ENCODE measurements around the gene DCP1A.
"Not testable (repeated sequence)": the region's sequence is repeated elsewhere in the genome, so short reads cannot be mapped to it uniquely, and the experiment has no call there.

Gene DCP1A

GRCh38 chr3:53347261-53348064, at the start of gene DCP1A:
Gene DCP1A, minus strand, starts transcription at chr3:53347543. Its CDS starts 26 bp downstream, at chr3:53347517.
- DNase-seq: peak; percentile 99

GRCh38 chr3:53384465-53385423, 37.4 kb upstream of the DCP1A start:
- no peak for DNase-seq

DNA sequence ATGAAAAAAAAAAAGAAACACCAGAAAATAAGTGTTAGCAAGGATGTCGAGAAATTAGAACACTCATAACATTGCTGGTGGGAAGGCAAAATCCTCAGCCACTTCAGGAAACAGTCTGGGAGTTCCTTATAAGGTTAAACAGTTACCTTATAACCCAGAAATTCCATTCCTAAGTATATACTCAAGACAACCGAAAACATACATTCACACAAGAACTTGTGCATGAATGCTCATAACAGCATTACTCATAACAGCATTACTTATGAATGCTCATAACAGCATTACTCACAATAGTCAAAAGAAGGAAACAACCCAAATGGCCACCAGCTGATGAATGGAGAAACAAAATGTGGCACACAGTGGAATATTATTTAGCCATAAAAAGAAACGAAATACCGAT, 34.8 kb upstream of the DCP1A start:
- DNase-seq: no peak

- DNase-seq: no peak
Observed at GRCh38 chr3:53380306-53380705, 33.0 kb upstream of the DCP1A start.

DNA sequence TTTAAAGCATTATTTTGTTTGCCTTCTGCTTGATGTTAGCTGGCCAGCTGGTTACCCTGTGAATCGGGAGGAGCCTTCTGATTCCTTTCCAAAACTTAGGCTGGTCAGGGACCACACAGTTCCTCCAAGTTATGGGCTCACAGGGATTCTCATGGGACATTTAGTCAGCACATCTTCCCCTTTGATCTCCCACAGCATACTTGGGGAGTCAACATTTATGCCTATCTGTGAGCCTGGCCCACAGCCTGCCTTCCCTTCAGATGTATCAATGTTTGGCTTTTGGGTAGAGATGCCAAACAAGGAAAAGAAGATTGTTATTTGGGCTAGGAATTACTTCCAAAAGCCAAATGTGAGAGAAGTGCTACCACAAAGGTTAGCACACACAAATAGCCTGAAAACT, 32.6 kb upstream of the DCP1A start:
- DNase-seq: no peak

DNA sequence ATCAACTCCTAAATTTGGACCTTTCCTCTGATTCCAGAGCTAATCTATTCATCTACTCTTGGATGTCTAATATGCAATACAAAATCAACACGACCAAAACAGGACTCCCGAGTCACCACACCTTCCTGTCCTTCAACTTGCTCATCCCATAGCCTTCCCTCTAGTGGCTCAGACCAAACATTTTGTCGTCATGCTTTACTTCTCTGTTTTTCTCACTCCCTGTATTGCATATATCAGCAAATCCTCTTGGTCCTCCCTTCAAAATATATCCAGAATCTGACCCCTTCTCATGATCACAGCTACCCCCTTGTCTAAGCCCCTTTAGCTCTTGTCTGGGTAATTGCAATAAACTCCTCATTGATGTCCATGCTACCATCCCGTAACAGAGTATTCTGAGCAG, 30.5 kb upstream of the DCP1A start:
- no peak for DNase-seq

DNA sequence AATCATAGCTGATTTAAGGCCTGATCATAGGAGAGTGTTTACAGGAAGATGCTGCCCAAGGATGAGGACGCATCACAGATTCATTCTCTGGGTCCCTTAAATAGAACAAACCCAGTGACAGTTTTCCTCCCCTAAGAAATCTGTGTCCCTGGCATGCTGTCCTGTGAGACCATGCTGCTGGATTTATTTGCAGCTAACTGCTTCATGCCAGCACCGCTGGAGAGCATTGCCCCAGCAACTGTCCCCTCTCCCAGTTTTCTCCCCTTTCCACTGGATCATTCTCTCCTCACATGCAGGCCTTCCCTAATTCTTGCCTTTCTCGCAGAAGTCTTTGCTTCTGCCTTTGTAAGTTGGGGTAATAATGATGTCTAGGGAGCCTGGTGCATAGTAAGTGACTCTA, 29.3 kb upstream of the DCP1A start:
- no peak for DNase-seq

GRCh38 chr3:53375019-53375418, 27.7 kb upstream of the DCP1A start:
- DNase-seq: peak; percentile 90

- DNase-seq: not testable (repeated sequence)
Observed at GRCh38 chr3:53370719-53371118, 23.4 kb upstream of the DCP1A start.

- no peak for DNase-seq
Observed at GRCh38 chr3:53361852-53362251, 14.5 kb upstream of the DCP1A start.

GRCh38 chr3:53357458-53357857, 10.1 kb upstream of the DCP1A start:
- no peak for DNase-seq

DNA sequence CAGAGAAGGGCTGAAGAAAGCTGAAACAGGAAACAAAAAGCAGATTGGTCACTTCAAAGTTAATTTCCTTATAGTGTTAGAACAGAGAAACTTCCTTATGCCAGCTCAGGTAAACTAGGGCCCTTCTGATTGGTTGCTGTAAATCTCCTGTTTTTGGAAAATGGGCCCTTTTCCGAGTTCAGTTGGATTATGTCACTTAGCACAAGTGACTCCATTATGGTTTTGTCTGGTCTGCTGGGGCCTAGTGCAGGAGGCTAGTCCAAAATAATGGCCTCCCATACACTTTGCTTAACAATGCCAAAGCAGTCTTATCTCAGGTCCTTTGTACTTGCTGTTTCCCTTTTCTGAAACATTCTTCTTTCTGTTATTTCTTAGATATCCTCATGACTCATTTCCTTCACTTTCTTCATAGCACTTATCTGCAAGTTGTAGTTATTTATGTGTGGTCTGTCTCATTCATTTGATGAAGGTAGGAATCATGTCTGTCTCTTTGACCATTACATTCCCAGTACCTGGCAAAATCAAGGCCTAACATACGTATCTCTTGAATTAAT, 7.7 kb upstream of the DCP1A start:
- DNase-seq: no peak

DNA sequence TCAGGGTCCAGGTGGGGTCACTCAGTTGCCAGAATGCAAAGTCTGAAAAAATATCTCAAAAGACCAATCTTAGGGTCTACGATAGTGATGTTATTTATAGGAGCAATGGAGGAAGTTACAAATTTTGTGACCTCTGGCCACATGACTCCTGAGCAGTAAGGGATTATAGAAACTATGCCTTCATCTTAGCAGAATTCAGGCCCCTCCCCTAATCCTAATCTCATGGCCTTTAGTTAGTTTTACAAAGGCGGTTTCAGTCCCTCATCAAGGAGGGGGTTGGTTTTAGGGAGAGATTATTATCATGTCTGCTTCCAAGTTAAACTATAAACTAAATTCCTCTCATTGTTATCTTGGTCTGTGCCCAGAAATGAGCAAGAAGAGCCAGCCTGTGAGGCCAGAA, 5.9 kb upstream of the DCP1A start:
- no peak for DNase-seq

DNA sequence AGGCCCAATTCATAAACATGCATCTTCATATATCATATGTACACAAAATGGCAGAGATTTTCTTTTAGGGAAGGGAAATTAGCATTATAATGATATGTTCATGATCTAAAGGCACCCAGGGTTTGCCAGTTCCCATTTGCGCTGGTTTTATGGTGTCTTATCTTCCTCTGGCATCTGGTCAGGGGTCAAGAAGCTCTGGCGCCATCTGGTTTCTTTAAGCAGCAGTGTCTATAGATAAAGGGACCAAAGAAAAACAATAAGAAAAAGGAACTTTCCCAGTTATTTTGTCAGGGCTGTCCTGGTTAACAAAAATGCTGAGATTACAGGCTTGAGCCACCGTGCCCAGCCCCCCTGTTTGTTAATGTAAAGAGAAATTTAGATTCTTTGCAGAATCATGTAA, 3.3 kb upstream of the DCP1A start:
- no peak for DNase-seq

- DNase-seq: not testable (repeated sequence)
Observed at GRCh38 chr3:53348118-53348517, 775 bp upstream of the DCP1A start.

- DNase-seq: no peak
Observed at GRCh38 chr3:53346922-53347260, 452 bp downstream of the DCP1A start.

DNA sequence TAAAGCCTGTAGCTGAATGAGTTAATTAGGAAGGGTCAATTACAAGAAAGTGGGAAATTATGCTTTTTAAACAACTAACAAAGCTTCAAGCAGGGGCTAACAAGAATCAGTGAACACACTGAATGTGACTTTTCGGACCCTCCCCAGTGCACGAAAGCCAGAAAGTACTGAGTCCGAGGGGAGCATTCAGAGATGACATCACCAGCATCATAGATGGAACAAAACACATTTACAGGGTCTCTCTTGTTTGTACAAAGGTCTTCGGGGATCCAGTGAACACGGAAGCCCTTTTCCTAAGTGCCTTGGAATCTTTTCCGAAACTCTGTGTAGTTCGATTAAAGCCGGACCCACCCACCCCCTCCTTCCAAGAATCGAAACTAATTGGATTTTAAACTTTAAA, 829 bp downstream of the DCP1A start:
- no peak for DNase-seq

GRCh38 chr3:53342353-53342752, 5.0 kb downstream of the DCP1A start:
- DNase-seq: no peak

- no peak for DNase-seq
Observed at GRCh38 chr3:53337167-53337940, 10.0 kb downstream of the DCP1A start.

DNA sequence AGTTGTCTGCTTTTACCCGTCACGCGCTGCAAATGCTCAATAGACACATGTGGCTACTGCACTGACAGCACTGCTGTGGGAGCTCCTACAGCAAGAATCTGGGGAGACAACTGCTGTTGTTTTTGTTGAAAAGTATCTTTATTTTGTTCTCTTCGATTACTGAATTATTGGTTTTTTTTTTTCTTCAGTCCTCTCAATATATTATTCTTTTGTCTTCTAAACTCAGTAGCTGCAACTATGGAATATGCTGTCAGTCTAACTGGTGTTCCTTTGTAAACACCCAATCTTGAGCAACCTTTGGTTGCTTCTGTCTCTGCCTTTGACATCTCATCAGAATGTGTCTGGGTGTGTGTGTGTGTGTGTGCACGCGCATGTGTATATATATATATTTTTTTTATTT, 12.6 kb downstream of the DCP1A start:
- no peak for DNase-seq

DNA sequence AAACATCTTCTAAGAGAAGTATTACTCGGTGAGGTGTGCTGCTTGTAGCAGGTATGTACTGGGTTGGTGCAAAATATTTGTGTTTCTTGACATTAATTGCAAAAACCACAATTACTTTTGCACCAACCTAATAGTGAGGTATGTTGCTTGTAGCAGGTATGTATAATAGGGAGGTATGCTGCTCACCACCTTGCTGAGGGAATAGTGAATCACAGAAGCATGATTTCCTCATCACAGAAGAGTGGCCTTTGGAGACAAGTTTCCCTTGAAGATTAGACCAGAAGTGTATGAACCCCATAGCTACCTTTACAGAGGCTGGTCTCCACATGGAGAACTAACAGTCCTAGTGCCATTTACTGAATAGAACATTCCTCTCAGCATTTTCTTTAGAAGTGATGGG, 15.5 kb downstream of the DCP1A start:
- no peak for DNase-seq

DNA sequence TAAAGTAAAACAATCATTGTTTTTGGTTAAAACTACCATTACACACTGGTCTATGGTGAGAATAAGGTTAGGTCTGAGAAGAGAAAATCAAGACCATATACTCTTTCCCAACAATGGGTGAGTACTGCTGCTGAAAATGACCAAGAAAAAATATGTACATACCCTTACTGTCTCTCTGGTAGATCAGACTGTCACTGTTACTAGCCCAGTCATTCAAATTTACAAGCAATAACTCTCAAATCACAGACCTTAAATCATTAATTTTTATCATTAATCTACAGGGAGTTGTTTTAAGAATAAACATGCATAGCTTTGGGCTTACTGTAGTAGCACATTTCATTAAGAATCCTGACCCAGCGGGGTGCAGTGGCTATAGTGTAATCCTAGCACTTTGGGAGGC, 17.4 kb downstream of the DCP1A start:
- DNase-seq: no peak

GRCh38 chr3:53328746-53329145, 18.6 kb downstream of the DCP1A start:
- DNase-seq: no peak
